ENCODE results near the gene KHK. TPM values are rescaled to one million over a fixed set of nuclear protein-coding genes. Genes with fewer than 3 reads are reported as not detected.

Gene KHK
- total and polyA plus RNA-seq, 2 of the 8 experiments (the other 6 are each of a cell fraction or from before 2014, with no cell fraction given), result 11.0 to 17.7 TPM

DNA sequence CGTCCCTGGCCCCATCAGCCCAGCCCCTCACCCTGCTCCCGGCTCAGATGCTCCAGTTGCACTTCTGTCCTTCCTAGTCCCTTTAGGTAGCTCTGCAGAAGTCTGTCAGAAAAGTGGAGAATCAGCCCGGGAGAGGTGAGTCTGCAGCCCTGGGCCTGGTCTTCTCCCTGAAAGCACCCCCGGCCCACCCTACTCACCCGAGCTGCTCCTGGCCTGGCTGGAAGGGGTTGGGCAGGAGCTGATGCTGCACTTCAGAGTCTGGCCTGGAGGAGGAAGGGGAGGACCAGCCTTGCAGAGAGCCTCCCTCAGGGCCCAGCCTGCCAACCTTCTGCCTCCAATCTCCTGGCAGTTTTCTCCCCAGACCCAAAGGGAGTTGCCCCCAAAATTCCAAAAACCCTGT lies 15.8 kb downstream of the KHK start:
- no peak for FAIRE-seq

More for the DNA sequence above, 15.8 kb downstream of the KHK start:
- Histone ChIP-seq H3K4me2 (ENCODE audit: insufficient read depth in 1 of 2, low read depth in 2 of 2, low read length in 2 of 2) (no peak overlapping the region), H4K91ac (replicated peaks; ENCODE audit: insufficient read length, low read length) (no peak overlapping the region), H3K79me1 (ENCODE audit: low read depth, low read length) (no peaks in the 10 kb centered on the region), H4K8ac (ENCODE audit: extremely low read depth, insufficient read depth, low read length) (peak overlapping the region; percentile 18), H2BK20ac (ENCODE audit: low read length) (no peak overlapping the region), H2BK15ac (ENCODE audit: low read length) (no peak overlapping the region), H3K18ac (ENCODE audit: extremely low read depth, low read length) (no peak overlapping the region), H3K23me2 (ENCODE audit: low read depth, low read length) (no peaks in the 10 kb centered on the region), H3K79me2 (ENCODE audit: control insufficient read depth in 1 of 2, insufficient read depth in 2 of 2, low read length in 2 of 2) (no peaks in the 10 kb centered on the region), H3K14ac (ENCODE audit: insufficient read length) (no peak overlapping the region), H3K9ac (replicated peaks in 1 of 4; ENCODE audit: extremely low read depth in 1 of 4, low read depth in 3 of 4, low read length in 3 of 4) (no peak overlapping the region), H3K56ac (replicated peaks; ENCODE audit: insufficient read length, low read depth, low read length) (no peak overlapping the region), H2BK120ac (replicated peaks; ENCODE audit: low read depth, low read length) (no peak overlapping the region), H2AFZ (ENCODE audit: low read length) (no peak overlapping the region), H4K5ac (ENCODE audit: insufficient read length, low read depth, low read length) (no peak overlapping the region), H4K20me1 (replicated peaks in 1 of 2; ENCODE audit: control insufficient read depth in 1 of 2, insufficient read depth in 2 of 2, low read length in 2 of 2) (no peaks in the 10 kb centered on the region), H2BK12ac (ENCODE audit: low read depth, low read length) (no peak overlapping the region), H3K4me3 (ENCODE audit: extremely low read depth in 1 of 4, insufficient read depth in 2 of 4, low read depth in 3 of 4, low read length in 4 of 4) (no peak overlapping the region), H3K27ac (ENCODE audit: low read depth, low read length) (no peak overlapping the region), H3K23ac (ENCODE audit: insufficient read length) (no peak overlapping the region), H3K27me3 (replicated peaks in 1 of 4; ENCODE audit: control insufficient read depth in 3 of 4, extremely low read depth in 1 of 4, insufficient read depth in 3 of 4, low read length in 3 of 4) (no peaks in the 10 kb centered on the region; a peak in 1 of 7 replicates), H2BK5ac (ENCODE audit: low read depth, low read length) (no peak overlapping the region), H2AK5ac (ENCODE audit: low read depth, low read length) (no peak overlapping the region), H3K4me1 (replicated peaks in 1 of 4; ENCODE audit: control insufficient read depth in 3 of 4, insufficient read depth in 4 of 4, low read length in 3 of 4) (no peaks in the 10 kb centered on the region), H3K4ac (replicated peaks; ENCODE audit: insufficient read length, low read depth, low read length) (no peak overlapping the region), H3K9me3 (ENCODE audit: insufficient read depth in 2 of 2, low read depth in 1 of 2, low read length in 1 of 2) (no peaks in the 10 kb centered on the region), H3K36me3 (ENCODE audit: control insufficient read depth in 2 of 4, insufficient read depth in 4 of 4, low read length in 3 of 4) (no peaks in the 10 kb centered on the region)
- POLR2A ChIA-PET (ENCODE audit: partially characterized antibody), result interaction anchor here (0.8 to 1.7 kb wide), 7 partner anchors 9 to 254 kb away, joined by 3 to 5 read pairs (median 3); partner anchors contain the start of genes CAD, GTF3C2 and PREB
- CTCF ChIA-PET (ENCODE audit: partially characterized antibody), result interaction anchor here (0.9 to 12.7 kb wide), 14 partner anchors 9 to 198 kb away, joined by 3 to 120 read pairs (median 6); partner anchors contain the start of genes CGREF1 and PREB
- no peak for DNase-seq (ENCODE audit: low read depth in 1 of 2, low spot score in 2 of 2)
- TF ChIP-seq CHD2 (IDR thresholded peaks at IDR 0.05; ENCODE audit: low read length), result no peak
- TF ChIP-seq RAD21 (IDR thresholded peaks at IDR 0.05 in 1 of 2, conservative IDR thresholded peaks at IDR 0.05 in 1 of 2; ENCODE audit: low read depth in 2 of 2, low read length in 2 of 2), result peak in 1 of 2 experiments; percentile 29; a peak in 1 of 4 replicates
- WGBS, 2 experiments (ENCODE audit: extremely low coverage in 1 of 2, insufficient coverage in 1 of 2, insufficient read length in 1 of 2, insufficient replicate concordance in 2 of 2, low coverage in 1 of 2, low lambda C conversion rate in 2 of 2, missing lambda C conversion rate in 1 of 2), result 88% methylated on average over 4 of the region's 5 CpGs; no CpG with 5 or more reads in 1 of the 2 experiments
